RWPE2 (cell line): ENCODE measurements around the gene PCDHA12.
"Not testable (repeated sequence)": the region's sequence is repeated elsewhere in the genome, so short reads cannot be mapped to it uniquely, and the experiment has no call there.

Experiments used
- ATAC-seq: fragments of 200-7000 bp; cut with Tn5 transposase; 3 replicates; pipeline ENCODE4 v1.9.1; 2021; ENCODE audit warnings: low read depth
- DNase-seq: peaks from one replicate; pipeline ENCODE4 v3.0.0-alpha.2; 2020; ENCODE audit warnings: low spot score
- H3K27ac ChIP-seq: fragments of 450-650 bp; 2 replicates; pipeline ENCODE4 v1.5.1; 2017; ENCODE audit warnings: mild to moderate bottlenecking; ENCODE audit not compliant: poor library complexity, severe bottlenecking
- H3K27me3 ChIP-seq: fragments of 250-450 bp; sonication (Bioruptor Pico); 2 replicates; pipeline ENCODE4 v1.5.1; 2021; ENCODE audit warnings: mild to moderate bottlenecking, moderate library complexity; ENCODE audit not compliant: insufficient read depth, poor library complexity, severe bottlenecking
- H3K36me3 ChIP-seq: fragments of 250-450 bp; sonication (Bioruptor Pico); 2 replicates; pipeline ENCODE4 v1.5.1; 2020; ENCODE audit warnings: low read depth, mild to moderate bottlenecking, moderate library complexity
- H3K4me1 ChIP-seq: fragments of 250-450 bp; sonication (Bioruptor Pico); 2 replicates; pipeline ENCODE4 v1.5.1; 2021; ENCODE audit warnings: mild to moderate bottlenecking, moderate library complexity; ENCODE audit not compliant: insufficient read depth, poor library complexity, severe bottlenecking
- H3K4me3 ChIP-seq: fragments of 250-450 bp; sonication (Bioruptor Pico); 2 replicates; pipeline ENCODE4 v1.5.1; 2021; ENCODE audit warnings: mild to moderate bottlenecking, moderate library complexity; ENCODE audit not compliant: severe bottlenecking
- H3K9me3 ChIP-seq: fragments of 250-450 bp; sonication (Bioruptor Pico); 2 replicates; pipeline ENCODE4 v1.5.1; 2021; ENCODE audit warnings: mild to moderate bottlenecking, moderate library complexity; ENCODE audit not compliant: severe bottlenecking
- CTCF ChIP-seq: fragments of 450-650 bp; IDR thresholded peaks from one replicate; pipeline ENCODE4 v1.5.1; 2017; ENCODE audit warnings: mild to moderate bottlenecking, moderate library complexity; ENCODE audit not compliant: poor library complexity, severe bottlenecking

The PCDHA12 gene

GRCh38 chr5:140875085-140876065 is at the start of gene PCDHA12:
TSS of gene PCDHA12 (plus strand) at chr5:140875308. CDS start at chr5:140875473, 165 bp downstream.
- TF ChIP-seq CTCF = peak; percentile 82
- no peaks in the 10 kb centered on the region for H3K4me1 ChIP-seq
- H3K9me3 ChIP-seq = peaks cover 2% of the 10 kb centered on the region
- DNase-seq (peak; percentile 54), ATAC-seq (peak; percentile 80)
- peak within 1 kb of the TSS; percentile 3 for H3K27ac ChIP-seq
- no peaks in the 10 kb centered on the region for H3K36me3 ChIP-seq
- H3K4me3 ChIP-seq = peak within 1 kb of the TSS; percentile 32
- H3K27me3 ChIP-seq = peaks cover 45% of the 10 kb centered on the region

GRCh38 chr5:140827704-140828361 is 47.3 kb upstream of the PCDHA12 start, which contains the start of gene PCDHA6:
TSS of gene PCDHA6 (plus strand) at chr5:140827960. CDS start at chr5:140828092, 132 bp downstream.
- peak; percentile 38 for TF ChIP-seq CTCF
- Histone ChIP-seq H3K27ac (no peak within 1 kb of the TSS), H3K27me3 (peaks cover 72% of the 10 kb centered on the region), H3K4me3 (no peak within 1 kb of the TSS), H3K36me3 (no peaks in the 10 kb centered on the region), H3K9me3 (peaks cover 3% of the 10 kb centered on the region), H3K4me1 (no peaks in the 10 kb centered on the region)
- ATAC-seq (no peak), DNase-seq (no peak)

- Histone ChIP-seq H3K4me1 (no peaks in the 10 kb centered on the region), H3K36me3 (no peaks in the 10 kb centered on the region), H3K27ac (no peak overlapping the region), H3K27me3 (peaks cover 77% of the 10 kb centered on the region), H3K4me3 (no peak overlapping the region), H3K9me3 (peaks cover 3% of the 10 kb centered on the region)
- TF ChIP-seq CTCF = peak; percentile 6
- no peak for DNase-seq
- no peak for ATAC-seq
Measured at GRCh38 chr5:140828362-140828737, 46.8 kb upstream of the PCDHA12 start.

GRCh38 chr5:140829511-140830501 is 45.3 kb upstream of the PCDHA12 start:
- not testable (repeated sequence) for H3K36me3 ChIP-seq, DNase-seq, H3K27ac ChIP-seq, H3K4me1 ChIP-seq, H3K4me3 ChIP-seq, ATAC-seq, H3K9me3 ChIP-seq
- H3K27me3 ChIP-seq = peaks cover 88% of the 10 kb centered on the region
